Kidney glomerular epithelial cell (primary cell): ENCODE data around the gene RNF135.
"Not testable (repeated sequence)": the region's sequence is repeated elsewhere in the genome, so short reads cannot be mapped to it uniquely, and the experiment has no call there.

Source experiments
- DNase-seq: peaks from one replicate; lab custom pipeline; 2025; lab: John Stamatoyannopoulos, UW

The RNF135 gene, protein sequence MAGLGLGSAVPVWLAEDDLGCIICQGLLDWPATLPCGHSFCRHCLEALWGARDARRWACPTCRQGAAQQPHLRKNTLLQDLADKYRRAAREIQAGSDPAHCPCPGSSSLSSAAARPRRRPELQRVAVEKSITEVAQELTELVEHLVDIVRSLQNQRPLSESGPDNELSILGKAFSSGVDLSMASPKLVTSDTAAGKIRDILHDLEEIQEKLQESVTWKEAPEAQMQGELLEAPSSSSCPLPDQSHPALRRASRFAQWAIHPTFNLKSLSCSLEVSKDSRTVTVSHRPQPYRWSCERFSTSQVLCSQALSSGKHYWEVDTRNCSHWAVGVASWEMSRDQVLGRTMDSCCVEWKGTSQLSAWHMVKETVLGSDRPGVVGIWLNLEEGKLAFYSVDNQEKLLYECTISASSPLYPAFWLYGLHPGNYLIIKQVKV

GRCh38 chr17:30970831-30971567 lies at the start of gene RNF135:
Gene RNF135, plus strand, starts transcription at chr17:30971039. Its CDS starts 35 bp downstream, at chr17:30971074.
- peak; percentile 79 for DNase-seq

- DNase-seq: no peak
Observed at GRCh38 chr17:30921544-30922196, 49.2 kb upstream of the RNF135 start, which contains the start of gene ADAP2. Gene ADAP2, plus strand, starts transcription at chr17:30921945. Its CDS starts 70 bp downstream, at chr17:30922015.

GRCh38 chr17:30922235-30923030 lies 48.4 kb upstream of the RNF135 start:
- no peak for DNase-seq

- no peak for DNase-seq
Observed at GRCh38 chr17:30924341-30924740, 46.5 kb upstream of the RNF135 start.

- no peak for DNase-seq
Observed at GRCh38 chr17:30926516-30926915, 44.3 kb upstream of the RNF135 start.

DNA sequence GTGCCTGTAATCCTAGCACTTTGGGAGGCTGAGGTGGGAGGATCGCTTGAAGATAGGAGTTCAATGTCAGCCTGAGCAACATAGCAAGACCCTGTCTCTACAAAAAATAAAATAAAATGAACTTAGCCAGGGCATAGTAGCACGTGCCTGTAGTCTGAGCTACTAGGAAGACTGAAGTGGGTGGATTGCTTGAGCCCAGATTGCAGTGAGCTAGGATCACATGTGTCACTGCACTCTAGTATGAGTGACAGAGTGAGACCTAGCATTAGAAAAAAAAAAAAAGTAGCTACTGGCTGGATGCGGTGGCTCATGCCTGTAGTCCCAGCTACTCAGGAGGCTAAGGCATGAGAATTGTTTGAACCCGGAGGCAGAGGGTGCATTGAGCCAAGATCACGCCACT lies 43.1 kb upstream of the RNF135 start:
- DNase-seq: no peak

GRCh38 chr17:30928584-30928983 lies 42.3 kb upstream of the RNF135 start:
- no peak for DNase-seq

- DNase-seq: no peak
Observed at GRCh38 chr17:30929081-30929633, 41.7 kb upstream of the RNF135 start.

GRCh38 chr17:30929861-30930260 lies 41.0 kb upstream of the RNF135 start:
- DNase-seq: not testable (repeated sequence)

DNA sequence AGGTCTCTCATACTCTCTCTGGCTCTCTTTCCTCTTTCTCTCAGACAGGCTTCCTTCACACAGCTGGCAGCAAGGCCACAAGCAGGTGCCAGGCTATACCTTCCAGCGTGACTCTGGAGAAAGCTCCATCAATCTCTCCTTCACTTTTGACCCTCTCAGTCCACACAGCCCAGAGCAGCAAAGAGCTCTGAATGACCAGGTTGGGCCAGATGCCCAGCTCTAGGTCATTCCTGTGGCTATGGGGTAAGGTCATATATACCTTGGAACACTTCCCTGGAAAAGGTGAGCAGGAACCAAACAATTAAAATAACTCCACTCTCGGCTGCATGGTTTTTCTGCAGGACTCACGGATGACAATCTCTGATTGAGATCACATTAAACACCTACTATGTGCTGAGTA lies 40.3 kb upstream of the RNF135 start:
- no peak for DNase-seq

- DNase-seq: not testable (repeated sequence)
Observed at GRCh38 chr17:30931582-30931981, 39.3 kb upstream of the RNF135 start.

DNA sequence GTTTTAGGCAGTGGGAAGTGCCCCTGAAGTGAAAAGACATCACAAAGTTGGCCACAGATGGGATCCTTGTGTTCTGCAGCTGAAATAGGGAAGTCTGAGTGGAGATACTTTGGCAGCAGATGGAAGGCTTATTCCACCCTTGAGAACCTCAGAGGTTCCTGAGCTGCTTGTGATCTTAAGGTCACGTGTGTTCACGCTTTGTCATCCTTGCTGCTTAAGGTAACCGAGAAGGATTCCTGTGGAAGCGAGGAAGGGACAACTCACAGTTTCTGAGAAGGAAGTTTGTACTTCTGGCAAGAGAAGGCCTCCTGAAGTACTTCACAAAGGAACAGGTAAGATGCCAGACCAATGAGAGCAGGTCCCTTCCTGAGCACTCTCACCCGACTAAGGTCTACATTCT lies 36.9 kb upstream of the RNF135 start:
- no peak for DNase-seq

DNA sequence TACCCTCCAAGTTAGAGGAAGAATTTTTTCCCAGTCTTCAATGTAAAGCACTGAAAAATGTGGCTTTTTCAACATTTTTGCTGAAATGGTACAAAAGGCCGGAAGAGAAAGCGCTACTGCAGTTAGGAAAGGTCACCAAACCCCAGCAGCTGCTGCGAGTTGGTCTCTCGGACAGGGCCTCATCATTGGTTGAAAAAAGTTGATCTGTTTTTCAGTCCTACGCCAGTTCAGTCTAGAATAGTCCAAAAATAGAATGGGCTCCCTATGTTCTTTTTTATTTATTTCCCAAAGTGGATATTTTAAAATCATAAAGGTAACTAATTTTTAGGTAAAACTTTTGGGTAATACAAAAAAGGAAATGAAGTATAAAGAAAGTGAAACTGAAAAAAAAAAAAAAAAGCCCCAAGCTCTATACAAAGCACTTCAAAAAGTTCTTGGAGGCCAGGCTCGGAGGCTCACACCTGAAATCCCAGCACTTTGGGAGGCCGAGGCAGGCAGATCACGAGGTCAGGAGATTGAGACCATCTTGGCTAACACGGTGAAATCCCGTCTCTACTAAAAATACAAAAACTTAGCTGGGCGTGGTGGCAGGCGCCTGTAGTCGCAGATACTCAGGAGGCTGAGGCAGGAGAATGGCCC lies 31.7 kb upstream of the RNF135 start:
- no peak for DNase-seq

- no peak for DNase-seq
Observed at GRCh38 chr17:30942308-30943079, 28.3 kb upstream of the RNF135 start.

- DNase-seq: no peak
Observed at GRCh38 chr17:30947796-30948195, 23.0 kb upstream of the RNF135 start.

DNA sequence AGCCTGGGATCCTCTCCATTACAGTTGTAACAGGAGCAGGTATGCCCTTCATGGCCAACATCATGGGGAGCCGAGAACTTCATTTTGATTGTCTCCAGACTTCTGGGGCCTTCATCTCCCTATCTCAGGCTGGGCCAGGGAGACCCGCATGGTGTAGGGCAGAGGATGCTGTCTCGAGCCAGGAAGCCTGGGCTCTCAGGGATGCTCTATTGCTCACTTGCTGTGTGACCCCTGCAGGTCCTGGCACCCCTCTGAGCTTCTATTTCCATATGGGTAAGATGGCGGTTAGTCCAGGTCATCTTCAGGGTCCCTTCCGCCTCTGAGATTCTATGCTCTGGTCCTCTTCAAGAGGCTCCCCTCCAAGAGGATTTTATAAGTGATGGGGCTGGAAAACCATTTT lies 20.6 kb upstream of the RNF135 start:
- no peak for DNase-seq

GRCh38 chr17:30950669-30951399 lies 20.0 kb upstream of the RNF135 start:
- peak; percentile 29 for DNase-seq

DNA sequence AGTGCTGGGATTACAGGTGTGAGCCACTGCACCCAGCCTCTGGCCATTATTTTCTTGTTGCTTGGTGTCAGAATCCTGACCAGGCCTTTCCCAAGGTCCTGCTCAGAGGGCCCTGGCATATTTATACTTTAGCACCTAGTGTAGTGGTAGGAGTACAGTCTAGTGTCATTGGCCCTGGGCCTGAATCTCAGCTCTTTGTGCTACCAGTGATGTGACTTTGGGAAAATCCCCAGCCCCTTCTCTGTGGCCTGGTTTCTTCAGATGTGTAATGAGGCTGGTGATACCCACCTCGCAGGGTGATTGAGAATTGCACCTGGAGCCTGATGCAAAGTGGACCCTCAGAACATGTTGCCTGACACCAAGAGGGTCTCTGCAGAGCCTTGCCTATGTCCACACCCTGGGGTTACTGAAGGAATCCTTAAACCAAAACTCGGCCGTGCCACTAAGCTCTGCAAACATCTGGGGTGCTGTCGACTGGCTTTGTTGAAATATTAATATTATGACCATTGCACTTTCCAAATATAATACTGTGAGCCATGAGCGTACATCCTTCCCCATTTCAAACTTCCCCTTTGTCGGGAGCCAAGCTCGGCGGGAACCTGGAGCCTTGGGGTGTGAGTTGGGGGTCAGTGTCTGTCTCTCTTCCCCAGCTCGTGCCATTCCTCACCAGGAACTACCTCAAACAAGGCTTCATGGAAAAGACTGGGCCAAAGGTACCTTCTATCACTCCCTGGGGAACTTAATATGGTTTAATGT lies 18.0 kb upstream of the RNF135 start:
- DNase-seq: no peak
